Activated T-cell treated with anti-CD3 and anti-CD28 coated beads for 24 hours (primary cell): ENCODE data around the gene PPFIA4.

Source experiments
- DNase-seq: peaks from one replicate; pipeline ENCODE4 v3.0.0-alpha.2; 2020; ENCODE audit warnings: low read depth

Gene PPFIA4

DNA sequence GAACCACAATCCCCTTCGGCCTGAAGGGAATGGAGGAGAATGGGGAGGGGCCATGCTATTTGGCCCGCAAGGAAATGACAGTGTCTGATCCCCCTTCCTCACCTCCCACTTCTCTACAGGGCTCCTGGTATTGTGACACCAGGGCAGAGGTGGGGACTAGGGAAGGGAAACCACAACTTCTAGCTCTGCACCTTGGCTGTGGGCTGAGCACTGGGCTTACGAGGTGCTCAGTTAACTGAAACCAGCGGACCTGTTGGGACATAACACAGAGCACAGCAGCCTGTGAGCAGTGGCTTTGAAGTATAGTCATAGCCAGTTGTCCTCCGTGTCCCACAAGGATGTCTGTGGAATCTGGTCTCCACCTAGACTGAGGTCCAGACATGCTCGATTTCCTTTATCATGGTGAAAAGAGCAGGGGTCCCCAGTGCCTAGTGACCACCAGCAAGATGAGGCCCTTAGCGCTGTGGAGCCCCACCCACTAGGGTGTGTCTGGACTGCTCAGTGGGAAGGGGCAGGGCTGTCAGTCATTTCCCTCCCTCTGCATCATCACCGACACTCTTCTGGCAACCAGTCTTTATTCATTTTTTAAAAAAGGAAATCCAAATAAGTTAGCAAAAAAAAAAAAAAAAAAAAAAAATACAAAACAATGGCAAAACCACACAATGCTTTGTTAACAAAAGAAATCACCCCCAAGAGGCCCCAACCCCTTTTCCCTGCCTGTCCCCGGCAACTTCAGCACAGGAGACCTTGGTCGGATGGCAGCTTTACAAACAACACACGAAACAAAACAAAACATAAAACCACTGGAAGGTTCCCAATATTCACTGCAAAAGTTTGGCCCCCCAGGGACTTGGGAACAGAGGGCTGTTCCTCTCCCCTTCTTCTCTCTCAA, 56.5 kb downstream of the PPFIA4 start:
- DNase-seq = no peak

GRCh38 chr1:203083463-203083921, 57.2 kb downstream of the PPFIA4 start:
- DNase-seq = no peak

DNA sequence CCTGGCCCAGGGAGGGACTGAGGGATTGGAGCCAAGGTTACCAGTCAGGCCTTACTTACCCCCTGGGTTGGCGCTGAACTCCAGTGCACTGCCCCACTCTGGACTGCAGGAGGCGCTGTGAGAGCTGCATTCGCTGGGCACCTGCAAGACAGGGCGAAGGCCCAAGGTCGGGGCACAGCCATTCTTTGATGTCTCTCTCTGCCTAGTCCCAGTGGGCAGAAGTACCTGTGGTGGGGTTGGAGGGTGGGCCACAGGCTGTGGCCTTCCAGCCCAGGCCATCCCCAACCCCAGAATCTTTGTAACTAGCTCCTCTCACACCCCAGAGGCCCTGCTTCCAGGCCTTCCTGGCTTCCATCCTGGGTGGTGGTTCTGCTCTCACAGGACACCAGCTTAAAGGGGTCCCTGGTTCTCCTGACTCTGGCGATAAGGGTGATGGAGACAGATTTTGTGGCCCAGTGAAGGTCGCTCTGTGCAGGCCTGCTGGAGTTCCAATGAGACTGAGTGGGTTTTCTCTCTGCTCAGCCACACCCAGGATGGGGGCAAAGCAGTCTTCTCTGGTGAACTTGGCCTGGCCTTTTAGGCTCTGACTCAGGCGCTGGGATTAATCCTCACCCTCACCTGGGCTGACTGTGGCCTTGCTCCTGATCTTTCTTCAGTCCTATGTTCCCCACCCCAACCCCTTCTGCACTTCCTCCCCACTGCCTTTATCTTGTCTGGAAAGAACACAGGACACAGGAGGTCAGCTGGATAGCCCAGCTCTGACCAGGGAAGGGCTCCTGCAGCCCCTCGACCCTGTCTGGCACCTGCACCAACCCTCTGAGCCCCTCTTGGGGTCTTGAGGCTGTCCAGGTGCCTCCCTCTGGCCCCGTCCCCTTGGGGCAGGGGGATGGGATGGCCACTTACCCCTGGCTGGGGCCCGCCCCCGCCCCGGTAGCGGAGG, 58.6 kb downstream of the PPFIA4 start:
- DNase-seq = no peak

- DNase-seq = no peak
Measured at GRCh38 chr1:203085528-203086406, 59.5 kb downstream of the PPFIA4 start, which contains the start of gene MYOG. TSS of gene MYOG (minus strand) at chr1:203086012. CDS start at chr1:203085961, 51 bp downstream.

DNA sequence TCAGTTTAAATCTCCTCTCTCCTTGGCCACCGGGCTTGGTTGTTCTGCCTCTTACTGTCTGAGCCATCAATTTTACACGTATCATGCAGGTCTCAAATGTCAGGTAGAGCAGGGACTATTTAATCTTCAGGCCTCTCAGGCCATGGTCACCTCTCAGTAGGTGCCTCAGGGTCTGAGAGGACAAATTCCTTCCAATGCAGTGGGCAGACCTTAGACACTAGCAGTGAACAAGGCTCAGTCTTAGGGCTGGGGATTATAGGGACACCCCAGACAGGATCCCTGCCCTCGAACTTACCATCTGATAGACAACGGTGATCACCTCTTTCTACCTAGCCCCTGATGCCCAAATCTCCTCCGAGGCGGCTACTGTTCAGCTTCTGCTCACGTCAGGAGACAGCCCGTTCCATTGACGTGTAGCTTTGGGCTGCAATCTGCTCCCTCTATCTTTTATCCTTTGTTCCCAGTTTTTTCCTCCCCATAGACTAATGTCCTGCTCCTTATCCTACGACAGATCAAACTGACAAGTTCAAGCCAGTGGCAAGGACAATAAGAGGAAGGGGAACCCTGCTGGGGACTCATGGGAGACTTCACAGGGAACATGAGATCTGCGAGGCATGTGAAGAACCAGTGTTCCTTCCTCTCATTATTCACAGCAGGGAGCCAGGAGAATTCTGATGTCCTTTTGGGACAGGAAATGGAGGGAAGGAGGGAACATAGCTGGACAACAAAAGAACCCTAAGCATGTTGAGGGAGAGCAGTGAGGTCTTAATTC, 60.9 kb downstream of the PPFIA4 start:
- no peak for DNase-seq

- DNase-seq = no peak
Measured at GRCh38 chr1:203088441-203088840, 62.1 kb downstream of the PPFIA4 start.

DNA sequence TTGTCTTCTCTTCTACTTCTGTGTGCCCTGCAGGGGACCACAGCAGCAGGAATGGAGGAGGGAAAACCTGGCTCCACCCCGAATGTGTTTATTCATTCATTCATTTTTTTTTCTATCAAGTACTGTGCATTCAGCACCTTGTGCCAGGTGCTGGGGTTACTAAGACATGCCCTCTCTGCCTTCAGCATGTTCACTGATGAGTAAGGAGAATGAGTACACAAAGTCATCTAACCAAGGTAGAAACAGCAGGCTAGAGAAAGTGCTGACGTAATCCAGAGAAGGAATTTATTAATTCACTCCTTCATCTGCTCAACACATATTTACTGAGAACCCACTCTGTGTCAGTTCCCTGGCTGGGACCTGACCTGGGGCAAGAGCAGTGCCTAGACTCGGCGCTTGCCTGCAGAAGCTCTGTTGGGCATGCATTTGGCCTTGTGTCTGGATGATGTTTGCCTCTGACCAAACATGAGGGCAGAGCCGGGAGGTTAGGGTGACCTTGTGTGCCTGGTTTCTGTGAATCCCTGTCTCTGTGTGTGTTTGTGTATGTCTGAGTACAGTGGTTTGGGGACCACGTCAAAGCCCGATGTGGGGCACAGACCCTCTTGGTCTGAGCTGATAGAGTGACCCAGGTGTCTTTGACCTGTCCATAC, 62.8 kb downstream of the PPFIA4 start:
- DNase-seq = no peak

DNA sequence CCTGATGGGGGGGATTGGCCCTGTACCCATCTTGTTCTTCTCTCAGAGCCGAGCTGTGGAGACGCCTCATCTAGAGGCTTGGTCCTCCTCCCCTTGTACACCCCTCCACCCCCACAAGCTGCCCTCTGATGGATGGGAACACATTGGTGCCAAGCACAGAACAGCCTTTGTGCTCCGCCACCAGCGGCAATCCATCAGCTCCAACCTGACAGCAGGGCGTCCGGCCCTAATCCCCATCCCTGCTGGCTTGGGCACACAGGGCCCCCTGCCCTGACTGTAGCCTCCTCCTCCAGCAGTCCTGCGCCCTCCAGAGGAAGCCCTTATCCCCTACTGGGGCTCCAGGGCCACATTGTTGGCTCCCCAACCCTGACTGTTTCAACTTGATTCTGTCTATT, 63.4 kb downstream of the PPFIA4 start:
- no peak for DNase-seq

DNA sequence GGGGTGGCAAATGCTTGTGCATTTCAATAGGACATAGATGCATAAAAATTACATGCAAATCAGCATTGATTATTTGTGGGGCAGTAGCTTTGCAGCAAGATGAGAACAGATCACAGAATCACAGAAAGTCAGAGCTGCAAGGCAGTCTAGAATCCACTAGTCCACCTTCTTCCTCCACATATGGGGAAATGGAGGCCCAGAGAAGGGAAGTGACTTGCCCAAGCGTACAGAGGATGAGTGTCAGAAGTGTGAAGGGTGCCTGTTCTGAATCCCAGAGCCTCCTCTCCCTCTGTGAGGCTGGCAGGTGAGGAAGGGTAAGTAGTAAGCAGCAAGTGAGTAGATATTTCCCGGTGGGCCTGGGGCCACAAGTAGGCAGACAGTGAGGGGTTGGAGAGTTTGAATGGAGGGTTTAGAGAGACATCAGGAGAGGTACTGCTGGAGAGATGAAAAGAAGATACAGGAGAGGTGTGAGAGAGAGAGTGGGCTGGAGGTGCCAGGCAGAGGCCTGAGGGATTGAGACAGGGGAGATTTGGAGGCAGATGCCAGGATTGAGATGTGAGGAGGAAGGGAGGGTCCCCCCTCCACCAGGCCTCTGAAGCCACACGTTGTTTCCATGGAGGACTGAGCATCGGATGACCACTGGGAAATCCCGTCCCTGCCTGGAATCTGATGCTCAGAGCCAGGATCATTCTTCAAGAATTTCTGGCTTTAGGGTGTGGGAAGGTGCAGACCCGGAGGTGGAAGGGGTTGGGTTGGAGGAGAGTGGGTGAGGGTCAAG, 64.3 kb downstream of the PPFIA4 start:
- no peak for DNase-seq

- no peak for DNase-seq
Measured at GRCh38 chr1:203091199-203091477, 64.8 kb downstream of the PPFIA4 start.

DNA sequence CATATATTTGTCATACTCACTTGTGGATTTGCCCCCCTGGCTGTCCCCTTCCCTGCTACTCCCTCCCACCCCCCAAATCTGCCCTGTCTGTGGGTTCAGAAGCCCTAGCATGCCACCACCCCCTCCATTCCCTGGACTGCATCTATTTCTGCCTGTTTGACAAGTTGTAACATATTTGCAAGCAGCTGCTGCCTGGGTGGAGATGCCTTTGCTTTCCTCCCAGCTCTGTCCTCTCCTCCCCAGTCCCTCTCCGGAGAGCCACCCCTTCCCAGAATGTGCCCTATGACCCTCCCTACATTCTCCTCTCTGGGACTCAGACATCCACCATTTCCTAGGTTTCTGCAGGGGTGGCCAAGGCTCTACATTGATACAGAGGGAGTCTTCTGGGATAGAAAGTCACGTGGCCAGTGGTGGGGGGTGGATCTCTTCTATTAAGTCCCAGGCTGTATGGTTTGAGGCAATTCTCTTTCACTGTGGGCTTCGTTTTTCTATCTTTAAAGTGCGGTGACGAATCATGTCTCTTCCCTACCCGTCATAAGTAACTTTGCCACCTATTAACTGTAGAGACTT, 65.6 kb downstream of the PPFIA4 start:
- no peak for DNase-seq

GRCh38 chr1:203093754-203094410, 67.6 kb downstream of the PPFIA4 start:
- no peak for DNase-seq

DNA sequence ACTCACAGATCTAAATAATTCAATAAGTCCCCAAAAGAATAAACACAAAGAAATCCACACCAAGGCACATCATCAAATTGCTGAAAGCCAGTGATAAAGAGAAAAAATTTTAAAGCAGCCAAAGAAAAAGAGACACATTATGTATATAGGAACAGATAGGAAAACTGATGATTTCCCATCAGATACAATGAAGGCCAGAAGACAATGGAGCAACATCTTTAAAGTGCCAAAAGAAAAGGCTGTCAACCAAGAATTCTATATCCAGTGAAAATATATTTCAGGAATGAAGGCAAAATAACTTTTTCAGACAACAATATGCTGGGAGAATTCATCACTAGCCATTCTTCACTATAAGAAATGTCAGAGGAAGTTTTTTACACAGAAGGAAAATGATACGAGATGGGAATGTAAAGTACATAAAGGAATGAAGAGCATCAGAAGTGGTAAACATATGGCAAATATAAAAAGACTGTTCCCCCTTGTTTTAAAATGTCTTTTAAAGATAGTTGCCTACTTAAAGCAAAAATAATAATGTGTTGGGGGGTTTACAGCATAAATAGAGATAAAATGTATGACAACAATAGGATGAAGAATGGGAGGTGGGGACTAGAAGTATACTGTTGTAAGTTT, 68.9 kb downstream of the PPFIA4 start:
- no peak for DNase-seq

- DNase-seq = no peak
Measured at GRCh38 chr1:203096566-203096965, 70.3 kb downstream of the PPFIA4 start.

DNA sequence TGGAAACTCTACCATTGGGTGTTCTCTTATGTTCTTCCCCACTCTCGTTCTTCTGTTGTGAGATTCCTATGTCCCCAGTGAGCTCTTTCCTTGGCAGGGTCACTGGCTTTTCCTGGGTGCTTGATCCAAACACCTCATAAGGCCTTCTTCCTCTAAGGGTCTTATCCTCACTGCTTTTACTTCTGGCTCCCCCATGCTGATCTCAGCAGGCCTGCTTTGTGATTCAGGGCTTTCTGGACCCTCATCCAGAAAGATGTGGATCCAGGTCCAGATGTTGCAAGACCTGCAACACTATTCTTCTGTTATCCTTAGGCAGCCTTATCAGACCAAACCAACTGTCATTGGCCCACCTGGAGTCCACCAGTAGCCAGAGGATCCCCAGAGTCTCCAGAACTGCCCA, 70.7 kb downstream of the PPFIA4 start:
- DNase-seq = no peak

- no peak for DNase-seq
Measured at GRCh38 chr1:203098445-203098844, 72.2 kb downstream of the PPFIA4 start.

DNA sequence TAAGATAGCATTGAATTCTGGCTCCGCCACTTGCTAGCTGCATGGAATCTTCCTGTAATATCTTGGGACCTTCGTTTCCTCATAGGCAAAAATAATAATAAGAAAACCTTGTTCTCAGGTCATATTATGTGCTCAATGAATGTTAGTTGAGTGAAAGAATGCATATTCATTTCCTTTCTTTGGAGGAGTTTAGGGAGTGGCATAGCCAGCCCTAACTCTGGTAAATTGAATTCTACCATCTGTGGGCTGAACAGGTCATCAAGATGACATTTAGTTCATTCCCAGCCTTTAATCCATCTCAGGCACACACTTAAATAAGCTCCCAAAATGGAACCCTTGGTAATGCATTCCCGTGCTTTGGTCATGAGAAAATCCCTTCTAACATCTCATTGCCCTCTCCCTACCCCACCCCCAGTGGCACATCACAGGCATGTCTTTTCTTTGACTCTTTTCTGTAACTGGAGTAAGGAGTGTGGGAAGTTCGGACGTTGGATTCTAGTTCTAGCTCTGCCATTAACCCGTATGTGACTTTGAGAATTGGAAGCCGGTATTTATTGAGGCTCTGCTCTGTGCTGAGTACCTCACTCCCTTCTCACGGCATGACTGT, 72.7 kb downstream of the PPFIA4 start:
- DNase-seq = no peak
